Activated CD4-positive, alpha-beta T cell treated with anti-CD3 and anti-CD28 coated beads for 4 hours (primary cell): Measurements from ENCODE around the gene PHOX2A.

Experiments used
- DNase-seq, 2 donors: peaks; one replicate each; pipeline ENCODE4 v3.0.0-alpha.2; 2020

PHOX2A gene

DNA sequence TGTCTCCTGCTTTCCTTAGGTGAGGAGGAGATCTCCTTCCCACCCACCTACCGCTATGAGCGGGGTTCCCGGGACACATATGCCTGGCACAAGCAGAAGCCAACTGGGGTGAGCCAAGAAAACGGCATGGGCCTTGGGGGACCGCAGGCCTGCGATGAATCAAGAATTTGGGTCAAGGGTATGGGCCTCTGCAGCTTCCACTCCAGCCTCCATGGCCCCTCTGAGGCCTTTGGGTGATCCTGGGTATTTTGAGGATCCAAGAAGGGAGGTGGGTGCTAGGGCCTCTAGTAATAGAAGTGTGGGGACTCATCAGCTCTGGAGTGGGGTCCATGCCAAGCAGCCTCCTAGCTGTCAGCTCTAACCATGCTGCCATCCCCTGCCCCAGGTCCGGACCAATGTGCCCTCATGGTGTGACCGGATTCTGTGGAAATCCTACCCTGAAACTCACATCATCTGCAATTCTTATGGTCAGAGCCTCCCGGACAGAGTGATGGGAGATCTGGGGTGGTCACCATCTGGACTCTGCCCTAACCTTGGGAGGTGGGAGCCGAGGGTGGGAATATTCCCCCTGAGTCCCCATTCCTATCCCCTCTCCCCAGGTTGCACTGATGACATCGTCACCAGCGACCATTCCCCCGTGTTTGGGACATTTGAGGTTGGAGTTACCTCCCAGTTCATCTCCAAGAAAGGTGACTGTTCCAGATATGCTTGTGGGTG is 10.8 kb downstream of the PHOX2A start:
- DNase-seq: no peak

DNA sequence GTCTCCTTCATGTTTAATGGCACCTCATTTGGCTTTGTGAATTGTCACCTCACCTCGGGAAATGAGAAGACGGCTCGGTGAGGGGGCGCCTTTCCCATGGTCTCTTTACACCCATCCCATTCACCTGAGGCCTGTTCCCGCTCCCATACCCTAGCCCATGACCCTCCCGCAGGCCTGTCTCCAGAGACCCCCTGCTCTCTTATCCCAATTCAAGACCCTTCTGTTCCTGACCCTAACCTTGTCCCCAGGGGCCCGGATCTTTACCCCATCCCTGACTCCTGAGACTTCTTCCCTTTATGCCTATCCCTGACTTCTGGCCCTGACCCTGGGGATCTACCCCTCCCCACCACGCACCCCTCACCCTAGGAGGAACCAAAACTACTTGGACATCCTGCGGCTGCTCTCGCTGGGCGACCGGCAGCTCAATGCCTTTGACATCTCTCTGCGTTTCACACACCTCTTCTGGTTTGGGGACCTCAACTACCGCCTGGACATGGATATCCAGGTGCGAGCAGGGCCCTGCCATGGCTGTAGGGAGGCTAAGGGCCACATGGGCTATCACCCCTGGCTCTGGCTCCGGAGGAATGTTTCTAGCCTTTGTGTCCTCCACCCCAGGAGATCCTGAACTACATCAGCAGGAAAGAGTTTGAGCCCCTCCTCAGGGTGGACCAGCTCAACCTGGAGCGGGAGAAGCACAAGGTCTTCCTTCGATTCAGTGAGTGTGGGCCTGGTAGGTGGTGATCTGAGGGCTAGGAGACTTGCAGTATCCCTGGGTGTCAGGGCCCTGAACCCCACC is 11.5 kb downstream of the PHOX2A start:
- DNase-seq: no peak

DNA sequence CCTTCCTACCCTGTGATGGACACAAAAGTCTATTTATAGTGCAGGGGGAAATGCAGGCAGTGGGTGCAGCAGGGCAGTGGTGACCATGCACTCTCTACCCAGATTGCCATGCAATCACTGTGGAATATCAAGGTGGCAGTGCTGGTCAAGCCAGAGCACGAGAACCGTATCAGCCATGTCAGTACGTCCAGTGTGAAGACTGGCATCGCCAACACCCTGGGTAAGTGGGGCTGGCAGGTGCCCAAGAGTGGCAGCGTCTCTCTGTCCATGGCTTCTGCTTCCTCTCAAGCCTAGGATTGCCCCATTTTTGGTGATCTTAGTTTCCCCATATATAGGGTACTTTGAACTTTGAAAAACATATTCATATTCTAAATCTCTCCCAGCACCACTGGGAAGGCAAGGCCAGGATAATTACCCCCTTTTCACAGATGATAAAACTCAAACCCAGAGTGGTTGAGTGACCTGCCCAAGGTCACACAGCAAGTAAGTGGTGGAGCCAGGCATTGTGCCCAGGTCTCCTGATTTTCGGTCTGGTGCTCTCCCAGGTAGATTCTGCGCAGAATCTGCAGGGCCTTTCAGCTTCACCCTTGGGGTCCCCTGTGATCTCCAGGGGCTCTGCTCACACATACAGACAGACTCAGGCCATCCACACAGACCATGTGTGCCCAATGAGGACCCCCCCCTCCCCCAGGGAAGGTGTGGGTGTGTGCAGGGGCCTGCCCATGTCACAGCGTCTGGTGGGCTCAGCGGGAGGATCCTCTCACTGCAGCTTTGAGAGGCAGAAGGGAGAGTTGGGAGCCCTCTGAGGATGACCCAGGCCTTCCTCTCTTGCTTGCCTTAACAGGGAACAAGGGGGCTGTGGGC is 12.3 kb downstream of the PHOX2A start:
- no peak for DNase-seq

DNA sequence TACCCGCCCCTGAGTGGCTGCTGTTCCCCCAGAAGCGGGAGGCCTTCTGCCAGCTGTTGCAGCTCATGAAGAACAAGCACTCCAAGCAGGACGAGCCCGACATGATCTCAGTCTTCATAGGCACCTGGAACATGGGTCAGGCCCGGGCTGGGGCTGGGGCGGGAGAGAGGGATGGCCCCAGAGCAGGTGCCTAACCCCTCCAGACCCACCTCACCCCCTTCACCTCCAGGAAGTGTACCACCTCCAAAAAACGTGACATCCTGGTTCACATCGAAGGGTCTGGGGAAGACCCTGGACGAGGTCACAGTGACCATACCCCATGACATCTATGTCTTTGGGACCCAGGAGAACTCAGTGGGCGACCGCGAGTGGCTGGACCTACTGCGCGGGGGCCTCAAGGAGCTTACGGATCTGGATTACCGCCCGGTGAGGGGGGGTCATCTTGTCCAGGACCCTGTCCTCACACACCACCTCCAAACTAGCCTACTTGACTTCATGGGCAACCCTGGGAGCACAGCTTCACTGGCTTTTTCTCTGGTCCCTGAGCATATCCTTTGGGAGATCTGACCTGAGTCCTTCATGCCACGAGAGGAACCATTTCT is 13.1 kb downstream of the PHOX2A start:
- no peak for DNase-seq

DNA sequence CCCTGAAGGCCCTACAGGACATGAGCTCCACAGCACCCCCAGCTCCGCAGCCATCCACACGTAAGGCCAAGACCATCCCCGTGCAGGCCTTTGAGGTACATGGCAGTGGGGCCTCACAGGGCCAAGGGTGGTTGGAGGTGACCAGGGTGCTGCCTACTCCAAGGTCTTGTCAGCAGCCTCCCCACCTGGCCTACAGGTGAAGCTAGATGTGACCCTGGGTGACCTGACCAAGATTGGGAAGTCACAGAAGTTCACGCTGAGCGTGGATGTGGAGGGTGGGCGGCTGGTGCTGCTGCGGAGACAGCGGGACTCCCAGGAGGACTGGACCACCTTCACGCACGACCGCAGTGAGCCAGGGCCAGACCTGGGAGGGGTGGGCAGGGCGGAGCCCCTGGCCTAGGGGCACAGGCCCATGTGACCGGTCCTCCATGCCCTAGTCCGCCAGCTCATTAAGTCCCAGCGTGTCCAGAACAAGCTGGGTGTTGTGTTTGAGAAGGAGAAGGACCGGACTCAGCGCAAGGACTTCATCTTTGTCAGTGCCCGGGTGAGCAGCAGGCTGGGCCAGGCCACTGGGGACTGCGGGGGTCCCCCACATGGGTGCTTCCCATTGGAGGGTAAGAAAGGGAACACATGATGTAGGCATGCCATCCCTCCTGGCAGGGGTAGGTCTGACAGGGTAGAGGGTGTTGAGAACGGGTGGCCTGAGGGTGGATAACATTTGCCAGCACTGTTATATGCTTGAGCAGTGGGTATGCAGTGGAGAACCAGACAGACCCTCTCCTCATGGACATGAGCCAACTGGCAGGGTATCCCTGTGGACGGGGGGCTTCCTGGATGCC is 13.8 kb downstream of the PHOX2A start:
- DNase-seq: no peak

DNA sequence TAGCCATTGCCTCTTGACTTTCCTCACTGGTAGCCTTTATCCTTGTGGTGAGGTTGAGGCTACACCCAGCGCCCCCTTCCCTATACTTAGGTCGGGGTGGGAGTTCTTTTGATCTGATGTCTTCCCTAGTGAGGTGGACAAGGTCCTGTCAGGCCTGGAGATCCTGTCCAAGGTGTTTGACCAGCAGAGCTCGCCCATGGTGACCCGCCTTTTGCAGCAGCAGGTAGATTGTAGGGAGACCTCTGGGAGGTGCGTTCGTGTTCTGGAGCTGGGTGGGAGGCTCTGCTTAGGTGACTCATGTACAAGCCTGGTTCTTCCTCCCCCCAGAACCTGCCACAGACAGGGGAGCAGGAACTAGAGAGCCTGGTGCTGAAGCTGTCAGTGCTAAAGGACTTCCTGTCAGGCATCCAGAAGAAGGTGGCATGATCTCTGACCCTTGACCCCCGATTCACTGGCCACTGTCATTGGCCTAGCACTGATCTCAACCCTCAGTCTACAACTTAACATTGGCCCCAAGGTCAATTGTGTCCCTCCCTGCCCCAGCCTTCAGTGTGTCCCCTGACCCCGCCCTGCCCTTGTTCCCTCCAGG is 14.5 kb downstream of the PHOX2A start:
- no peak for DNase-seq

DNA sequence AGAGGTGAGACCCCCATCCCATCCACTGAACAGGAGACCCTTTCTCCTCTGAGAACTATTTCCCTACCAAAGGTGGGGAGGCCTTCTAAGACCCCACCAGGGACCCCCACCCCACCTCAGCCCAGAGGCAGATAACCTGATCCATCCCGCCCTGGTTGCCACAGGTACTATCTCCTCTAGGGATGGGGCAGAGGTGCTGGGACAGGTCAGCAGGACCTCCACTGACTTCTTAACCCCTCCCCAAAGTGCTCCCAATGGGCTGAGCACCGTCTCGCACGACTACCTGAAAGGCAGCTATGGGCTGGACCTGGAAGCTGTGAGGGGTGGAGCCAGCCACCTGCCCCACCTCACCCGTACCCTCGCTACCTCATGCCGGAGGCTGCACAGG is 15.1 kb downstream of the PHOX2A start:
- no peak for DNase-seq

DNA sequence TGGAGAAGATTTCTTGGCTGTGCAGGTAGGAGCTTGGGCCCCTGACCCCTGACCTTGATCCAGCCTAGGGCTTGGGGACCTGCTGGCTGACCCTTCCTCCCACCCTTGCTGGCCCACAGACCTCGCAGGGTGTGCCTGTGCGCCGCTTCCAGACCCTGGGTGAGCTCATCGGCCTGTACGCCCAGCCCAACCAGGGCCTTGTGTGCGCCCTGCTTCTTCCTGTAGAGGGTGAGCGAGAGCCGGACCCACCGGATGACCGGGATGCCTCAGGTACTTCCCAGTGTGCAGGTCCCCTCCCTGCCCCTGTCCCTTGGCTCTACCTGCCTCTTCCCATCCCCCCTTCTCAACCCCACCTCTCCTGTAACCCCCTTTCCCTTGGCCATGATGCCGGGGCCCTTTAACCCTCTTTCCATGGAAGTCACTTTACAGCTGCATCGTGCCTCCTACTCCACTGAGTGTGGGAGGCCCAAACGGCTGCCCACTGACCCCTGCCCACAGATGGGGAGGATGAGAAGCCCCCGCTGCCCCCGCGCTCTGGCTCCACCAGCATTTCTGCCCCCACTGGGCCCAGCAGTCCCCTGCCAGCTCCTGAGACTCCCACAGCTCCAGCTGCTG is 15.6 kb downstream of the PHOX2A start:
- no peak for DNase-seq

DNA sequence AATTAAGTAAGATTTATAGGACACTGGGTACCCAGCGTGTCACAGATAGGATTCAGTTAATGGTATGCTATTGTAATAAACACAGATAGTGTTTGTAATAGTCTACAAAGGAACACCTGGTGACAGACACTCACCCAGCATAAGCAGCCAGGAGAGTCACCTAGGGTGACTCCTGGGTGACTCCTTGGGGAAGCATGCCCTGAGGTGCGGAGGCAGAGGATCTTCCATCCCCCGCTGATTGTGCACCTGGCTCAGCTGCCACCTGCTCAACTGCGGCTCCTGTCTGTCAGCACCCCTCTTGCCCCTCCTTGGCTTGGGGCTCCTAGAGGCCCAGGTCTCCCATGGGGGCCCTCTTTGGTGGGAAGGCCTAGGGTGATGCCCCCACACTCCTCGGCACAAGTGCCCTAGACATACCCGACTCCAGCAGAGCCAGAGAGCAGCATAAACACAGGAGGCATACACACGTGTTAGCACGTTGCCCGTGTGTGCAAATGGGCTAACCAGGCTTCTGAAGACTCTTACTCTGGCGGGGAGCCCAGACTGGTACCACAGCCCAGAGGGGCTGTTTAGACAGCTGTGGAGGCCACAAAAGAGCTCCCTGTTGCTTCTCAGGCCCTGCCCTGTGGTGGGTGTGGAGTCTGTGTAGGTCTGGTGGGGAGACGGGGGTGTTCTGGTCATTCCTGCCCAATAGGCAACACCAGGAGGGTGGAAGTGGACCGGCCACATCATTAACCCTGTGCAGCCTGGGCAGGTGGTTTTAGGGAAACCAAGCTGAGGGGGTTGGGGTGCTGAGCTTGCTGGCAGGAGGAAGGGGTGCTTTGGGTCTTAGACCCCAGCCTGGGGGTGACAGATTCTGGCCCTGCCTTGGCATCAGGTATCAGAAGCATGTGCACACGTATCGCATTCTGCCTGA is 16.4 kb downstream of the PHOX2A start:
- DNase-seq: no peak

DNA sequence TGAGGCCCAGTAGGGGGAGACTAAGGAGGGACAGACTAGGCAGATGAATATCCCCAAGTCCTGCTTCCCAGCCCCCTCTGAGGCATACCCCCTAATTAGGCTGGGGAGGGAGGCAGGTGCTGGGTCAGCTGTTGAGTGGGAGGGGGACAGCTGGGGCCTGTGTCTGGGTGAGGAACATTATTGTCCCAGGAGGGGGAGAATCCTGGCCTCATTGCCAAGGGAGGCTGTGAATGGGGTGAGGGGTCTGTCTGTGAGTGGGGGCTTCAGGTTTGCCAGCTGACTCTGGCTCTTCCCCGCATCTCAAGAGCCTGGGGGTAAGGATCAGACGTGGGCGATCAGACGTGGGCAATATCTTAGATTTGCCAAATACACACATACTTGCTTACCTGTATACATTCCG is 17.3 kb downstream of the PHOX2A start:
- DNase-seq: no peak

DNA sequence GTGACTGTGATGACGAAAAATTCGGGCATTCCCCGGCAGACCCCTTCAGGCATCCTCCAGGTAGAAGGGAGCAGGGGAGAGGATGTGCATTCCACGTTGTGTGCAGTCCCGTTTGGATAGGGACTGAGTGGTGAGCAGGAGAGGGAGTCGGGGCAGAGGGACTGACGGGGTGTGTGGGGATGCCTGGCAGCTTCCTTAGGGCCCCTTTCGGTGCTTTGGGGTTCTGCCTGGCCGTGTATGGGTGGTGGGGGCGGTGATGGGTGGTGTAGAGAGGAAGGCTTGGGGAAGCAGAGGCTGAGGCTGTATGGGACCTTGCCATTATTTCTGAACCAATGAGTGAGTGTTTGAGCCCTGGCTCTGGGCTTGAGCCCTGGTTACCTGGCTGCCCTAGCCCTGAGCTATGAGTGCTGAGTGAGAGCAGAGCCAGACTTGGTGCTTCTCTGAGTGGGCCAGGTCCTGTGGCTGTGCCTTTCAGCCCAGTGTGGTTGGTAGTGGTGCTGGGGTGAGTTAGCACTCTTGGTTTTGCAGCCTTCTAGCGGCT is 18.5 kb downstream of the PHOX2A start:
- peak in 1 of 2 donors; percentile 35 for DNase-seq

DNA sequence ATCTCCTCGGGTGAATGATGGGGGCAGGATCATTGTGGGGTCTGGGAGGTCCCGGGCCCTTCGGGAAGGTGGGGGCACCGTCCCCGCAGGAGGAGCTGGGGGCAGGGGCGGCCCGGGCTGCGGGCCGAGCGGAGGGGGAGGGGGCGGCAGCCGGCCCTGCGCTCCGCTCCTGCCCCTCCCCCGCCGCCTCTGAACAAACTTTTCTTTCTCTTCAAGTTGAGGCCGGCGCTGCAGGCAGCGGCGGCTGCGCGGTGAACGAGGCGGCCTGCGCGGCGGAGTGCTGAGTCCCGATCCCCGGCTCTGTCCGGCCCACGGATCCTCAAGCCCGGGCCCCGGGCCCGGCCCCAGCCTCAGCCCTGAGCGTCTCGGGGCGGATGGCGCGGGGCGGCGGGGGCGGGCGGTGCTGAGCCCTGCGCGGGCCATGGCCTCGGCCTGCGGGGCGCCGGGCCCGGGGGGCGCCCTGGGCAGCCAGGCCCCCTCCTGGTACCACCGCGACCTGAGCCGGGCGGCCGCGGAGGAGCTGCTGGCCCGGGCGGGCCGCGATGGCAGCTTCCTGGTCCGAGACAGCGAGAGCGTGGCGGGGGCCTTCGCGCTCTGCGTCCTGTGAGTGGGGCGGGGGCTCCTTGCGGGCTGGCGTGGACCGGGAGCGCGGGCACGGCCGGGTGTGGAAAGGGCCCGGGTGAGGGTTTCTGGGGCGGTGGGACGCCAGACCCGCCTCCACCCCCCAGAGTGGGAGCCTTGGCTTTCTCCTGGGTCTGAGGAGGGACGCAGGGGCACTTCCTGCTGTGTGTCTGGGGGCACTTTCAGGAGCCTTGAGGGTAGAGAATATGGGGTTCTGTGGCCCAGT is 19.2 kb downstream of the PHOX2A start, which contains the start of gene INPPL1:
INPPL1 (plus strand) TSS at position 204 of the 847 bp plus-strand sequence; CDS start at position 422, 218 bp downstream.
- DNase-seq: peak; percentile 37 to 44

DNA sequence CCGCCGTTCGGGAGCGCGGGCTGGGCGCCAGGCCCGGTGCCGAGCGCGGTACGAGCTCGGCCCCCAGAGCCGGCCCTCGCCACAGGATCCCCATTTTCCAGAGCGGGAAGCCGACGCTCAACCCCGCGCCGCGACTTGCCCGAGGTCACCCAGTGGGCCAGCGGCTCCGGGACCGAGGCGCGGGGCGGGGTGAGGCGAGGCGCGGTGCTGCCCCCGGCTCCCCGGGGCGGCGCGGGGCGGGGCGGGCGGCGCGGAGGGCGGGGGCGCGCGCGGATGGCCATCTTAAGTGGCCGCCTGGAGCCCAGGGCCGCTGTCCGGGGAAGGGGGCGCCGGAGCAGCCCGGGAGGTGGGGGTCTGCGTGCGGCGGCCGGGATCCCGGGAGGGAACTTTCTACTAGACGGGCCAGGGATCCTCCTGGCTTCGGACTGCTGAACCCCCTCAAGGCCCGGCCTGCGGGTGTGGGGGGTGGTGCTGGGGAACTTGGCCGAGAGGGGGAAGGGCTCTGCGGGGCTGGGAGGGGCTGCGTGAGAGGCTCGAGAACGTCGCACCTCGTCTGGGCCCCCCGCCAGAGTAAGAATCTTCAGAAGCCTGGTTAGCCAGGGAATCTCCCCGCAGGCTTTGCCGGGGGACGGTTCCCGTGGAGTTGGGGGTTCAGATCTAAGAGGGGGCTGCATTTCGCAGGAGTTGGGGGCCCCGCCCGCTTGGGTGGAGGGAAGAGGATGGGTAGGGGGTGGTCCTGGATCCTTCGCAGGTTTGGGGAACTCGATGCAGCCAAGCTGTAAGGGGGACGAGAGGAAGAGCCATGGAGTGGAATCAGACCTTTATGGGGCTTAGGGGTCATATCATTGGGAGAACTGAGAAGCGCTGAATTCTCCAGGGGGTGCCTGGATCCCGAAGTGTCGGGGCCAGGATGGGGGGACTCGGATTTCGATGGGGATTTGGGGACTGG is 20.1 kb downstream of the PHOX2A start:
- DNase-seq: peak; percentile 40 to 41

DNA sequence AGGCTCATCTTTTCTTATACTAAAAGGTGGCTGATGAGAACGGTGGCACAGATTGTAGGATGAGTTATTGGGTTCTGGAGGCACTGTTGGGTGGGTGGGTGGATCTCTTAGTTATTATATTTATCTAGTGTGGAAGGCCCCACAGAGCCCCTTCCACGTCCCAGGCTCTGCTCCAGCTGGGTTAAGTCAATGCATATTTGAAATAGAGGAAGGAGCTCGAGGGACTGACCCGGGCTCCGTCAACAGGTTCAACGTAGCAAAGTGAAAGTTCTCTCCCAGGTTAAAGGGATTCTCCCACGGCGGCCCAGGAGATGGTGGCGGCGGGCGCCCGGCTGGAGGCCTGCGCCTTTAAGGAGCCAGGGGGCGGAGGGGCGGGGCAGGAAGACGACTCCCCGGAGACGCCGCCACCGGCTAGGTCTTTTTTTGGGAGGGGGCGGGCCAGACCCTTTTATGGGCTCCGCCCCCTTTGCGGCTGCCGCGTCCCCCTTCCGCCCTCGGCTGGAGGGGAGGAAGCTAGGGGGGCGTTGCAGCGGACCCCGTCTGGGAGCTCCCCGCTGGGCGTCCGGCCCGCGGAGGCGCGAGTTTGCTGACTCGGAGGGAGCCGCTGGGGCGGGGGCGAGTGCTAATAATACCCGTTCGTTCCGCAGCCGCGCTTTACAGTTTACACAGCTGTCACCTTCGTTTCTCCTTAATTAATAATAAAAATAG is 20.9 kb downstream of the PHOX2A start:
- peak; percentile 92 to 93 for DNase-seq

DNA sequence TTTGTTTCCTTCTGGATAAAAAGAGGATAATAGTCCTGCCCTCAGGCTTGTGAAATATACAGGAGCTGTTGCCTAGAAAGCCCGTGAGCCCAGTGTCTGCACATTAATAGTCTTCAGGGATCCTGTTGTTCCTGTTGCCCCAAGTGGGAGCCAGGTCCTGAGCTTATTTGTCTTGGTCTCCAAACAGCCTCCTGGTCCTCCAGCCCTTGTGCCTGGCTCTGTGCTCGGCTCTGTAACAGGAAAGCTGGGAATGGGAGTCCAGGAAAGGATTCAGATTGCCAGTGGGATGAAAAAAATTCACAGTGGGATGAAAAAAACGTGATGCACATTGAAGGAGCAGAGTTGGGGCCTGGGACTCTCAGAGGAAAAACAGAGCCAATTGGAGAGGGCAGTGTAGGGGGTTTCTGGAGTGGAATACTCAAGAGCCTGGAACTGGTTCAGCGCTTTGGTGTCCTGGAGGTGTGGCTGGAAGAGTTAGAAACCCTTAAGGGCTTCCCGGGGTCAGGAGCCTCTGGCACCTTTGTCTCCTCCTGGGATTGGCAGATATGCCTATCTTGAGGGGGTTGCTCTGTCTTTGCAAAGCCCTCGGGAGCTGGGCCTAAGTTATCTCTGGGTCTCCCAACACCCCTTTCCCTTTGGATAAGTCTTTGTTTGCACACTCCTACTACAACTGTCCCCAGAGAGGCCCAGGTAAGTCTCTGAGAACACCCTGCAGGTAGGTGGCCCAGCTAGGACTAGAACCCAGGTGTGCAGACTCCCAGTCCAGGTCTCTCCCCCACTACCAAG is 21.7 kb downstream of the PHOX2A start:
- DNase-seq: no peak
